Kidney epithelial cell (primary cell): Measurements from ENCODE around the gene PARM1. TPM values are rescaled to one million over a fixed set of nuclear protein-coding genes. Genes with fewer than 3 reads are reported as not detected.

Source experiments
- DNase-seq: peaks from one replicate; pipeline ENCODE4 v3.0.0-alpha.2; 2010; ENCODE audit warnings: low read depth
- H3K27me3 ChIP-seq: 2 replicates; pipeline ENCODE4 v1.6.0; 2011; ENCODE audit warnings: low read length; ENCODE audit not compliant: control insufficient read depth, insufficient read depth
- H3K36me3 ChIP-seq: 2 replicates; pipeline ENCODE4 v1.5.1; 2011; ENCODE audit warnings: low read length; ENCODE audit not compliant: control insufficient read depth, insufficient read depth
- H3K4me3 ChIP-seq: 2 replicates; pipeline ENCODE4 v1.5.1; 2011; ENCODE audit warnings: low read depth, mild to moderate bottlenecking, control low read depth, low read length
- CTCF ChIP-seq: IDR thresholded peaks from 2 replicates; pipeline ENCODE4 v1.5.1; 2011; ENCODE audit warnings: mild to moderate bottlenecking, moderate library complexity, low read length, control low read depth, inconsistent platforms; ENCODE audit not compliant: insufficient read depth, poor library complexity, severe bottlenecking
- total RNA-seq: library from RNA; depleted of rRNA; stranded (reverse); fragments of >200 nt; gene quantifications from 2 replicates; pipeline ENCODE4 v1.2.3, GENCODE V29; 2015

Gene PARM1
- total RNA-seq, 1 donor from 2014 or later: 3.0 TPM

- DNase-seq: no peak
- no peak for TF ChIP-seq CTCF
- no peaks in the 10 kb centered on the region for H3K27me3 ChIP-seq
- H3K36me3 ChIP-seq: no peaks in the 10 kb centered on the region
- no peak overlapping the region for H3K4me3 ChIP-seq
Measured at GRCh38 chr4:74919783-74920182, 13.1 kb upstream of the PARM1 start.

DNA sequence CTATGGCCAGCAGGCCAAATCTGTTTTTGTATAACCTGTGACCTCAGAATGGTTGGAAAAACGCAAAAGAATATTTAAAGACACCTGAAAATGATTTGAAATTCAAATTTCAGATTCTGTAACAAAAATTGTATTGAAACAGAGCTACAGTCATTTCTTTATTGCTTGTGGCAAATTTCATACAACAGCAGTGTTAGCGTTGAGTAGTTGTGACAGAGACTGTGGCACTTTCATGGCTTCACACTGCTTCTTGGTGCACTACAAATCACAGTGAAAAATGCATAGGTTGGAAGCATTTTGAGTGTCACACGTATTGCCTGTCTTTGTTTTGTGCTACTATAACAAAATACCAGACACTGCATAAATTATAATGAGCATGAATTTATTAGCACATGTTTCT is 12.2 kb upstream of the PARM1 start:
- Histone ChIP-seq H3K4me3 (no peak overlapping the region), H3K27me3 (no peaks in the 10 kb centered on the region), H3K36me3 (no peaks in the 10 kb centered on the region)
- DNase-seq: no peak
- no peak for TF ChIP-seq CTCF

- no peak for TF ChIP-seq CTCF
- H3K36me3 ChIP-seq: no peaks in the 10 kb centered on the region
- no peak for DNase-seq
- no peak overlapping the region for H3K4me3 ChIP-seq
- H3K27me3 ChIP-seq: no peaks in the 10 kb centered on the region
Measured at GRCh38 chr4:74921490-74921889, 11.4 kb upstream of the PARM1 start.

DNA sequence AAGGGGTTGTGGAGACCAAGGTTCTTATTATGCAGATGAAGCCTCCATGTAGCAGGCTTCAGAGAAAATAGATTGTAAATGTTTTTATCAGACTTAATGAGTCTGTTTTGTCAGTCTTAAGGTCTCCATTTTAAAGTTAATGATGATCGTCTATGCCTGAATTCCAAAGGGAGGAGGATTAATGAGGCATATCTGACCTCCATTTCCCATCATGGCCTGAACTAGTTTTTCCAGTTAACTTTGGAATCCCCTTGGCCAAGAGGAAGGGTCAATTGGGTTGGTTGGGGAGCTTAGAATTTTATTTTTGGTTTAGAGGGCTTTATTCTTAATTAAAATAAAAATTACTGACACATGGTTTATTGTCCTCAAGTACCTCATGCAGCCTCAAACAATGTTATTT is 6.9 kb upstream of the PARM1 start:
- Histone ChIP-seq H3K27me3 (no peaks in the 10 kb centered on the region), H3K36me3 (no peaks in the 10 kb centered on the region), H3K4me3 (no peak overlapping the region)
- no peak for DNase-seq
- no peak for TF ChIP-seq CTCF

GRCh38 chr4:74930162-74930561 is 2.8 kb upstream of the PARM1 start:
- no peak overlapping the region for H3K4me3 ChIP-seq
- TF ChIP-seq CTCF: no peak
- H3K36me3 ChIP-seq: no peaks in the 10 kb centered on the region
- H3K27me3 ChIP-seq: peaks cover 19% of the 10 kb centered on the region
- no peak for DNase-seq

- no peak for TF ChIP-seq CTCF
- Histone ChIP-seq H3K36me3 (no peaks in the 10 kb centered on the region), H3K4me3 (no peak overlapping the region), H3K27me3 (peaks cover 19% of the 10 kb centered on the region)
- no peak for DNase-seq
Measured at GRCh38 chr4:74931376-74931775, 1.5 kb upstream of the PARM1 start.
